OCI-LY1 (cell line): ENCODE results near the gene KCNJ14.

Experiments used
- EZH2 ChIP-seq: fragments of 200-600 bp; sonication (generic), shearing (Covaris generic); IDR thresholded peaks from 2 replicates; pipeline ENCODE4 v1.8.0; 2017; ENCODE audit warnings: borderline replicate concordance, mixed run types, mild to moderate bottlenecking, antibody characterized with exemption, low read length, moderate library complexity, mixed read lengths
- TF ChIP-seq, protein P1 (sequence below): fragments of 200-600 bp; sonication (generic), shearing (Covaris generic); IDR thresholded peaks from 2 replicates; pipeline ENCODE4 v1.5.1; 2017; ENCODE audit warnings: mild to moderate bottlenecking, antibody characterized with exemption, low read length, moderate library complexity, mixed read lengths

DNA sequence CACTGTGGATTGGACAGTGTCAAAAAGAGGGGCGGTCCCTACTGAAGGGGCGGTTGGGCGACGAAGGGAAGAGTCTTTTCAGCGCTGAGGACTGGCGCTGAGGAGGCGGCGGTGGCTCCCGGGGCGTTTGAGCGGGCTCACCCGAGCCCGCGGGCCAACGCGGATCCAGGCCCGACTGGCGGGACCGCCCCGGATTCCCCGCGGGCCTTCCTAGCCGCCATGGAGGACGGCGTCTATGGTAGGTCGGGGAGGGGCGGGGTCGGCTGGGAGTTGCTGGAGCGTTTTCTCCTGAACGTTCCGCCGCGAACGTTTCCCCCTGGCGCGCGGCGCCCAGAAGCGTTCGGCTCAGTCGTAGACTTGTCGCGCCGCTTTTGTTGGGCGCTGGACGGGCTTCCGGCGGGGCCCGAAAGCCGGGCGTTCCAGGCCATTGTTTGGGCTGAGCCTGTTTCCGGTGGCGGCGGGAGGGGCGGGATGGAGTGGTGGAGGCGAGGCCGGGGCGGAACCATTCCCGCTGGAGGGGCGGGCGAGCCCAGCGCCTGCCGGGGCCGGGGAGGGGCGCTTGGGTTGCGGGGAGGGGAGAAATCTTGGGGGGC, 14.0 kb downstream of the KCNJ14 start, which contains the start of gene CYTH2:
- TF ChIP-seq, protein P1, sequence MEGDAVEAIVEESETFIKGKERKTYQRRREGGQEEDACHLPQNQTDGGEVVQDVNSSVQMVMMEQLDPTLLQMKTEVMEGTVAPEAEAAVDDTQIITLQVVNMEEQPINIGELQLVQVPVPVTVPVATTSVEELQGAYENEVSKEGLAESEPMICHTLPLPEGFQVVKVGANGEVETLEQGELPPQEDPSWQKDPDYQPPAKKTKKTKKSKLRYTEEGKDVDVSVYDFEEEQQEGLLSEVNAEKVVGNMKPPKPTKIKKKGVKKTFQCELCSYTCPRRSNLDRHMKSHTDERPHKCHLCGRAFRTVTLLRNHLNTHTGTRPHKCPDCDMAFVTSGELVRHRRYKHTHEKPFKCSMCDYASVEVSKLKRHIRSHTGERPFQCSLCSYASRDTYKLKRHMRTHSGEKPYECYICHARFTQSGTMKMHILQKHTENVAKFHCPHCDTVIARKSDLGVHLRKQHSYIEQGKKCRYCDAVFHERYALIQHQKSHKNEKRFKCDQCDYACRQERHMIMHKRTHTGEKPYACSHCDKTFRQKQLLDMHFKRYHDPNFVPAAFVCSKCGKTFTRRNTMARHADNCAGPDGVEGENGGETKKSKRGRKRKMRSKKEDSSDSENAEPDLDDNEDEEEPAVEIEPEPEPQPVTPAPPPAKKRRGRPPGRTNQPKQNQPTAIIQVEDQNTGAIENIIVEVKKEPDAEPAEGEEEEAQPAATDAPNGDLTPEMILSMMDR, result no peak
- no peak for TF ChIP-seq EZH2
